Endothelial cell of umbilical vein (primary cell): ENCODE data around the gene DBP.

Source experiments
- CTCF ChIP-seq, 2 donors: IDR thresholded peaks; 1 replicate in 1 of 2; 2 replicates in 1 of 2; pipeline ENCODE4 v1.5.1; 2011; ENCODE audit warnings: low read length in 2 of 2, mild to moderate bottlenecking in 2 of 2, moderate library complexity in 2 of 2, control low read depth in 1 of 2, inconsistent platforms in 1 of 2, low read depth in 1 of 2; ENCODE audit not compliant: insufficient read depth in 1 of 2; ENCODE audit errors: extremely low read depth in 1 of 2
- EZH2 ChIP-seq: IDR thresholded peaks from 2 replicates; pipeline ENCODE4 v1.6.1; 2012; ENCODE audit warnings: borderline replicate concordance, low read depth, mild to moderate bottlenecking, moderate library complexity, low read length, inconsistent platforms; ENCODE audit not compliant: severe bottlenecking
- FOS ChIP-seq: IDR thresholded peaks from 2 replicates; pipeline ENCODE4 v1.6.1; 2011; ENCODE audit warnings: mild to moderate bottlenecking, low read length, moderate library complexity, borderline replicate concordance; ENCODE audit not compliant: insufficient read depth
- GATA2 ChIP-seq: IDR thresholded peaks from 2 replicates; pipeline ENCODE4 v1.7.0; 2011; ENCODE audit warnings: low read depth, mild to moderate bottlenecking, moderate library complexity, mixed read lengths, low read length; ENCODE audit not compliant: insufficient read length, insufficient read depth
- JUN ChIP-seq: IDR thresholded peaks from 2 replicates; pipeline ENCODE4 v1.6.1; 2011; ENCODE audit warnings: borderline replicate concordance, low read depth; ENCODE audit not compliant: insufficient read length, insufficient read depth
- MAX ChIP-seq: IDR thresholded peaks from 2 replicates; pipeline ENCODE4 v1.6.1; 2011; ENCODE audit not compliant: insufficient read depth, insufficient read length
- MYC ChIP-seq: IDR thresholded peaks from one replicate; pipeline ENCODE4 v1.6.1; 2011; ENCODE audit warnings: mild to moderate bottlenecking, low read depth, low read length
- POLR2A ChIP-seq: IDR thresholded peaks from 2 replicates; pipeline ENCODE4 v1.6.1; 2012; ENCODE audit warnings: low read depth, mild to moderate bottlenecking, control low read depth, low read length
- POLR2AphosphoS5 ChIP-seq: IDR thresholded peaks from 2 replicates; pipeline ENCODE4 v1.6.1; 2012; ENCODE audit warnings: low read depth, mild to moderate bottlenecking, control low read depth, low read length, moderate library complexity; ENCODE audit not compliant: insufficient read depth

- TF ChIP-seq POLR2A (no peak), CTCF (IDR thresholded peaks at IDR 0.05; ENCODE audit: extremely low read depth in 1 of 2, insufficient read depth in 1 of 2, low read depth in 1 of 2, low read length in 2 of 2) (no peak), MYC (no peak), EZH2 (no peak), GATA2 (no peak), POLR2AphosphoS5 (no peak), MAX (no peak), FOS (no peak), JUN (no peak)
Measured at GRCh38 chr19:48595171-48595570, 42.0 kb downstream of the DBP start.
